ENCODE results near the gene PMVK. TPM values are rescaled to one million over a fixed set of nuclear protein-coding genes. Genes with fewer than 3 reads are reported as not detected.

PMVK gene
- total RNA-seq, 1 experiment from 2014 or later, result 24.0 TPM

DNA sequence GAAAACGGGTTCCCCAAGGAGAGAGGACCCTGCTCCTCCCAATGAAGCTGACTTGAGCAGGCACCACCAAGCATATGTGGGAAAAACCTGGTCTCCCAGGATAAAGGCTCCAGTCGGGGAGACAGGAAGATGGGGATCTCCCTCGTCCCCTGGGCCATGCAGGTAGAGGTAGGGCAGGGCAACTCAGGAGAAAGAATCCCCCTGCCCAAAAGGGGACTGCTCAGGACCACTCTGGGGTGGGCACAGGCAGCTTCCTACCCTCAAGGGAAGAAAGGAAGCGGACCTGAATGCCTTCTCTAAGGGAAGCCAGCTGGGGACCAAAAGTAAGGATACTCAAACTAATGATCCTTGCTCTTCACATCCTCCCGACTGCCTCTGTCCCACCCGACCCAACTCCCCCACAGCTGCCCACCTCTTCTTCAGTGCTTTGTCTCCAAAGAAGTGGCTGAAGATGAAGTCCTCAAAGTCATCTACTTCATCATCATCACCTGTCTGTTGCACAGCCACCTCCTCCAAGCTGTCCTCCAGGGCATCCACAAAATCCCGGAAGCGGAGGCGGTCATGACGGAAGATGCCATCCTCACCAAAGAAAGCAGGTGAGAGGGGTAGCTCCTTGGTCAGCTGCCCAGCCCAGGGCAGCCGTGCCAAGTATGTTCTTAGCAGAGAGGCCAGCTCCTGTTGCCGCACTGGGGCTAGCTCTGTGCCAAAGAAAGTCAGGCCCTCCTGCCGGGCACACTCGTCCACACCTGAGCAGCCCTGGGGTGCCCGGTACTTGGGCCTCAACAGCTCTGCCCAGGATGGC, 8.8 kb upstream of the PMVK start (continued):
- TF ChIP-seq EZH2phosphoT487 (IDR thresholded peaks at IDR 0.05; ENCODE audit: borderline replicate concordance) (no peak), JUND (IDR thresholded peaks at IDR 0.05) (no peak), SRF (IDR thresholded peaks at IDR 0.05; ENCODE audit: low read depth) (no peak), FOSL1 (IDR thresholded peaks at IDR 0.05; ENCODE audit: low read depth) (no peak), SP1 (IDR thresholded peaks at IDR 0.05; ENCODE audit: low read depth) (no peak), CEBPB (IDR thresholded peaks at IDR 0.05; ENCODE audit: low read depth) (no peak), POLR2AphosphoS5 (IDR thresholded peaks at IDR 0.05; ENCODE audit: low read depth, low read length) (no peak)
- TF ChIP-seq, protein P1, sequence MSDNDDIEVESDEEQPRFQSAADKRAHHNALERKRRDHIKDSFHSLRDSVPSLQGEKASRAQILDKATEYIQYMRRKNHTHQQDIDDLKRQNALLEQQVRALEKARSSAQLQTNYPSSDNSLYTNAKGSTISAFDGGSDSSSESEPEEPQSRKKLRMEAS (IDR thresholded peaks at IDR 0.05), result no peak
- TF ChIP-seq, protein P2, sequence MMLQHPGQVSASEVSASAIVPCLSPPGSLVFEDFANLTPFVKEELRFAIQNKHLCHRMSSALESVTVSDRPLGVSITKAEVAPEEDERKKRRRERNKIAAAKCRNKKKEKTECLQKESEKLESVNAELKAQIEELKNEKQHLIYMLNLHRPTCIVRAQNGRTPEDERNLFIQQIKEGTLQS (IDR thresholded peaks at IDR 0.05), result no peak

DNA sequence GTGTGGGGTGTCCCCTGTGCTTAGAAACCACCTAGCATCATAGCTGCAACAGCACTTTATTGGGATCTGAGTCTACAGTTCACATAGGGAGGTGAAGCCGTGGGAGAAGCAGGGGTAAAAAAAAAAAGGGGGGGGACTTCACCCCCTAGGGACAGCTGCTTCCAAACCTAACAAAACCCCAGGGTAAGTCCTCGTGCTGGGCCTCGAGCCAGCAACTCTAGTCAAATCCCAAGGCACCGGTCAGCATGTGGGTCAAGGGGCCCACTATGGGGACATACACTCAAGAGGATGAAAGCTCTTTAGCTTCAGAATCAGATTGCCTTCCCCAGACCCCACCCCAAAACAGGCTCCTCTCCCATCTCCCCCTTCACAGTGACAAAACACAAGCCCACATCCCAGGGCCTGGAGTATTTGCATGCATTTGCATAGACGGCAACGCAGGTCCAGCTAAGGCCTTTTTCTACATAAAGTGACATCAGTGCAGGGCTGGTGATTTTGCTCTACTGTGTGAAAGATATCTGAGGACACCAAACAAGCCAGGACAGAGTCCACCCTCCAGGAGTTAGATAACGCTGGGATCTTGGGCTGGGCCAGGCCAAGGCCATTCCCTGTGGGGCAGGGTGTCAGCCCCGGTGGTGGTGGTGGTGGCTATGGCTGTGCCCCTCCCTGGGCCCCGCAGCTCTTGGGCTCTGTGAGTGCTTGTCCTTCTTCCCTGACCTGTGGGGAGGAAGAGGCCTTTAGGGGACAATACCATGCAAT, 8.1 kb upstream of the PMVK start:
- H3K9ac ChIP-seq (ENCODE audit: low read length), result no peak overlapping the region
- no peaks in the 10 kb centered on the region for H3K79me2 ChIP-seq (ENCODE audit: insufficient read depth, low read length)
- RAD21 ChIA-PET (ENCODE audit: low non-redundant PET in 1 of 2, low total read pairs in 2 of 2, uncharacterized antibody in 2 of 2, unreplicated experiment in 2 of 2), result interaction anchor here (0.5 to 1.5 kb wide), 4 partner anchors 15 to 275 kb away, joined by 3 to 5 read pairs (median 4); no protein-coding TSS in a partner anchor
- DNase-seq (ENCODE audit: low read depth, low spot score) (no peak), ATAC-seq (0 out of 2 replicates have a peak, but pooled peaks have one; percentile 5)
- no peaks in the 10 kb centered on the region for H3K27me3 ChIP-seq (ENCODE audit: insufficient read depth, low read length)
- H3K9me3 ChIP-seq (ENCODE audit: control insufficient read depth in 1 of 2, insufficient read depth in 1 of 2, low read depth in 1 of 2, low read length in 2 of 2), result no peaks in the 10 kb centered on the region
- H3K4me1 ChIP-seq (ENCODE audit: control insufficient read depth in 1 of 2, insufficient read depth in 2 of 2, low read length in 2 of 2), result peaks cover 0 to 8% of the 10 kb centered on the region in 2 experiments; a peak in 1 of 4 replicates
- H3K36me3 ChIP-seq (ENCODE audit: control insufficient read depth in 1 of 2, insufficient read depth in 2 of 2, low read length in 2 of 2), result no peaks in the 10 kb centered on the region
- no peak overlapping the region for H3K4me2 ChIP-seq (ENCODE audit: low read length)
- intact Hi-C loops (cut with micrococcal nuclease), result loop anchor here (1.0 kb wide), 1 partner anchor 385 kb away; no protein-coding TSS in a partner anchor
- no peaks in the 10 kb centered on the region for H3K9me2 ChIP-seq (ENCODE audit: insufficient read depth)
- H4K20me1 ChIP-seq (ENCODE audit: insufficient read depth), result no peaks in the 10 kb centered on the region
- H3K4me3 ChIP-seq (replicated peaks in 1 of 2; ENCODE audit: low read depth in 1 of 2, low read length in 2 of 2), result no peak overlapping the region
- POLR2A ChIA-PET, result interaction anchor here (1.3 kb wide), 1 partner anchor 11 kb away, joined by 4 read pairs; no protein-coding TSS in a partner anchor
- CTCF ChIA-PET, result interaction anchor here (0.7 to 1.4 kb wide), 7 partner anchors 21 to 462 kb away, joined by 3 read pairs; partner anchors contain the start of gene ADAM15
- H2AFZ ChIP-seq (ENCODE audit: low read depth, low read length, poor library complexity, severe bottlenecking), result no peak overlapping the region
- no TSS peak for BruUV-seq (replicated peaks)
- H3K27ac ChIP-seq (ENCODE audit: low read depth, low read length), result no peak overlapping the region
- TF ChIP-seq POLR2AphosphoS5 (IDR thresholded peaks at IDR 0.05; ENCODE audit: low read depth, low read length) (no peak), EGR1 (IDR thresholded peaks at IDR 0.05; ENCODE audit: low read depth) (no peak), SP1 (IDR thresholded peaks at IDR 0.05; ENCODE audit: low read depth) (no peak), YY1 (IDR thresholded peaks at IDR 0.05; ENCODE audit: extremely low read depth, insufficient replicate concordance, low read depth, low read length) (no peak), REST (IDR thresholded peaks at IDR 0.05; ENCODE audit: low read depth) (no peak), ZNF274 (IDR thresholded peaks at IDR 0.05; ENCODE audit: low read depth, low read length) (no peak), ELF1 (IDR thresholded peaks at IDR 0.05; ENCODE audit: borderline replicate concordance, low read depth) (no peak), JUND (IDR thresholded peaks at IDR 0.05) (no peak), SRF (IDR thresholded peaks at IDR 0.05; ENCODE audit: low read depth) (no peak), POLR2A (IDR thresholded peaks at IDR 0.05; ENCODE audit: borderline replicate concordance, extremely low read depth, insufficient read depth, insufficient read length) (no peak)
- TF ChIP-seq, protein P3, sequence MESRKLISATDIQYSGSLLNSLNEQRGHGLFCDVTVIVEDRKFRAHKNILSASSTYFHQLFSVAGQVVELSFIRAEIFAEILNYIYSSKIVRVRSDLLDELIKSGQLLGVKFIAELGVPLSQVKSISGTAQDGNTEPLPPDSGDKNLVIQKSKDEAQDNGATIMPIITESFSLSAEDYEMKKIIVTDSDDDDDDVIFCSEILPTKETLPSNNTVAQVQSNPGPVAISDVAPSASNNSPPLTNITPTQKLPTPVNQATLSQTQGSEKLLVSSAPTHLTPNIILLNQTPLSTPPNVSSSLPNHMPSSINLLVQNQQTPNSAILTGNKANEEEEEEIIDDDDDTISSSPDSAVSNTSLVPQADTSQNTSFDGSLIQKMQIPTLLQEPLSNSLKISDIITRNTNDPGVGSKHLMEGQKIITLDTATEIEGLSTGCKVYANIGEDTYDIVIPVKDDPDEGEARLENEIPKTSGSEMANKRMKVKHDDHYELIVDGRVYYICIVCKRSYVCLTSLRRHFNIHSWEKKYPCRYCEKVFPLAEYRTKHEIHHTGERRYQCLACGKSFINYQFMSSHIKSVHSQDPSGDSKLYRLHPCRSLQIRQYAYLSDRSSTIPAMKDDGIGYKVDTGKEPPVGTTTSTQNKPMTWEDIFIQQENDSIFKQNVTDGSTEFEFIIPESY (IDR thresholded peaks at IDR 0.05; ENCODE audit: extremely low read depth, insufficient replicate concordance, low read length), result no peak
- TF ChIP-seq, protein P1 (IDR thresholded peaks at IDR 0.05), result no peak

Data from HCT116 (cell line).